Measurements from ENCODE around the gene CELA2A. TPM values are rescaled to one million over a fixed set of nuclear protein-coding genes. Genes with fewer than 3 reads are reported as not detected.

The CELA2A gene
- total and polyA plus RNA-seq, 10 of the 15 experiments (the other 5 are each of a cell fraction or from before 2014, with no cell fraction given): 0.90 TPM; not detected in 9

DNA sequence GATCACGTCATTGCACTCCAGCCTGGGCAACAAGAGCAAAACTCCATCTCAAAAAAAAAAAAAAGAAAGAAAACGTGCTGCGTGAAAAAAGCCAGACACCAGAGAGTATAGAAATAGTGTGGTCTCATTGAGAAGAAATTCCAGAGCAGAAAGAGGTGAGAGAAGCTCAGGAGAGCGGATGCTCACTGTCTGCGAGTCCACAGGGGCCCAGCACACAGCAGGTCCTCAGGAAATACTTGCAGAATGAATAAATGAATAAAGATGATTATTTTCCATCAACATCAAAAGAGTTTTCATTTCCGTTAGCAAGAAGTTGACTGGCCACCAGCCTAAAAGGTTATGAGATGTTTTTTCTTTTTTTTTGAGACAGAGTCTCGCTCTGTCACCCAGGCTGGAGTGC lies 53.1 kb downstream of the CELA2A start (continued):
- TF ChIP-seq ASH2L (IDR thresholded peaks at IDR 0.05; ENCODE audit: borderline replicate concordance, low read depth): no peak
- TF ChIP-seq ZBTB33 (IDR thresholded peaks at IDR 0.05): no peak
- no peak for TF ChIP-seq BCL3 (IDR thresholded peaks at IDR 0.05; ENCODE audit: borderline replicate concordance, insufficient read depth, low read depth, low read length, poor library complexity, severe bottlenecking)
- no peak for TF ChIP-seq IKZF1 (conservative IDR thresholded peaks at IDR 0.05)
- TF ChIP-seq MTA3 (IDR thresholded peaks at IDR 0.05; ENCODE audit: borderline replicate concordance, low read length): no peak
- TF ChIP-seq RBBP5 (conservative IDR thresholded peaks at IDR 0.05): no peak
- TF ChIP-seq, protein P1, sequence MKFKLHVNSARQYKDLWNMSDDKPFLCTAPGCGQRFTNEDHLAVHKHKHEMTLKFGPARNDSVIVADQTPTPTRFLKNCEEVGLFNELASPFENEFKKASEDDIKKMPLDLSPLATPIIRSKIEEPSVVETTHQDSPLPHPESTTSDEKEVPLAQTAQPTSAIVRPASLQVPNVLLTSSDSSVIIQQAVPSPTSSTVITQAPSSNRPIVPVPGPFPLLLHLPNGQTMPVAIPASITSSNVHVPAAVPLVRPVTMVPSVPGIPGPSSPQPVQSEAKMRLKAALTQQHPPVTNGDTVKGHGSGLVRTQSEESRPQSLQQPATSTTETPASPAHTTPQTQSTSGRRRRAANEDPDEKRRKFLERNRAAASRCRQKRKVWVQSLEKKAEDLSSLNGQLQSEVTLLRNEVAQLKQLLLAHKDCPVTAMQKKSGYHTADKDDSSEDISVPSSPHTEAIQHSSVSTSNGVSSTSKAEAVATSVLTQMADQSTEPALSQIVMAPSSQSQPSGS (IDR thresholded peaks at IDR 0.05; ENCODE audit: low read length): no peak
